ENCODE data around the gene SPATA24. TPM values are rescaled to one million over a fixed set of nuclear protein-coding genes. Genes with fewer than 3 reads are reported as not detected.
"Not testable (repeated sequence)": the region's sequence is repeated elsewhere in the genome, so short reads cannot be mapped to it uniquely, and the experiment has no call there.

SPATA24 gene
- total RNA-seq, 2 donors from 2014 or later = 1.9 to 2.6 TPM

GRCh38 chr5:139387611-139388197 lies 16.2 kb downstream of the SPATA24 start:
- intact Hi-C loops (cut with DNase I) = no loop called here
- DNase-seq (ENCODE audit: low spot score) = peak; percentile 58

GRCh38 chr5:139386956-139387355 lies 16.9 kb downstream of the SPATA24 start:
- intact Hi-C loops (cut with DNase I) = not testable (repeated sequence)
- peak; percentile 29 for DNase-seq (ENCODE audit: low spot score)

- intact Hi-C loops (cut with DNase I) = no loop called here
- peak; percentile 28 for DNase-seq (ENCODE audit: low spot score)
Measured at GRCh38 chr5:139386050-139386438, 17.8 kb downstream of the SPATA24 start.

- peak; percentile 34 for DNase-seq (ENCODE audit: low spot score)
- intact Hi-C loops (cut with DNase I) = no loop called here
Measured at GRCh38 chr5:139385061-139386049, 18.5 kb downstream of the SPATA24 start.

- intact Hi-C loops (cut with DNase I) = no loop called here
- DNase-seq (ENCODE audit: low spot score) = peak; percentile 46
Measured at GRCh38 chr5:139384591-139385051, 19.3 kb downstream of the SPATA24 start.

- intact Hi-C loops (cut with DNase I) = no loop called here
- peak; percentile 79 for DNase-seq (ENCODE audit: low spot score)
Measured at GRCh38 chr5:139383993-139384590, 19.8 kb downstream of the SPATA24 start.

GRCh38 chr5:139383275-139383992 lies 20.5 kb downstream of the SPATA24 start, which contains the start of gene SLC23A1:
SLC23A1 (minus strand) TSS chr5:139383297; CDS start chr5:139383253, 44 bp downstream.
- DNase-seq (ENCODE audit: low spot score) = peak; percentile 57
- intact Hi-C loops (cut with DNase I) = no loop called here

- DNase-seq (ENCODE audit: low spot score) = peak; percentile 30
- intact Hi-C loops (cut with DNase I) = no loop called here
Measured at GRCh38 chr5:139382807-139383206, 21.1 kb downstream of the SPATA24 start.

- DNase-seq (ENCODE audit: low spot score) = peak; percentile 73
- intact Hi-C loops (cut with DNase I) = no loop called here
Measured at GRCh38 chr5:139381837-139382761, 21.8 kb downstream of the SPATA24 start.

- intact Hi-C loops (cut with DNase I) = no loop called here
- peak; percentile 69 for DNase-seq (ENCODE audit: low spot score)
Measured at GRCh38 chr5:139379626-139380449, 24.1 kb downstream of the SPATA24 start.

GRCh38 chr5:139378941-139379361 lies 24.9 kb downstream of the SPATA24 start:
- peak; percentile 60 for DNase-seq (ENCODE audit: low spot score)
- intact Hi-C loops (cut with DNase I) = no loop called here

- DNase-seq (ENCODE audit: low spot score) = peak; percentile 77
- intact Hi-C loops (cut with DNase I) = no loop called here
Measured at GRCh38 chr5:139378101-139378825, 25.6 kb downstream of the SPATA24 start.

- DNase-seq (ENCODE audit: low spot score) = peak; percentile 30
- intact Hi-C loops (cut with DNase I) = no loop called here
Measured at GRCh38 chr5:139377226-139377625, 26.7 kb downstream of the SPATA24 start.

- DNase-seq (ENCODE audit: low spot score) = no peak
Measured at GRCh38 chr5:139376364-139376763, 27.5 kb downstream of the SPATA24 start.

GRCh38 chr5:139374909-139375308 lies 29.0 kb downstream of the SPATA24 start:
- DNase-seq (ENCODE audit: low spot score) = peak; percentile 28

More at GRCh38 chr5:139376364-139376763, 27.5 kb downstream of the SPATA24 start:
- intact Hi-C loops (cut with DNase I) = no loop called here

More at GRCh38 chr5:139374909-139375308, 29.0 kb downstream of the SPATA24 start:
- intact Hi-C loops (cut with DNase I) = no loop called here
